Measurements from ENCODE around the gene PRKCH. TPM values are rescaled to one million over a fixed set of nuclear protein-coding genes. Genes with fewer than 3 reads are reported as not detected.

The PRKCH gene
- total and polyA plus RNA-seq, 9 of the 15 experiments (the other 6 are each of a cell fraction or from before 2014, with no cell fraction given), result 0.61 to 4.4 (median 4.0) TPM

GRCh38 chr14:61472011-61472672, 150.8 kb downstream of the PRKCH start (continued):
- TF ChIP-seq PBX2 (CRISPR knock-in tag; IDR thresholded peaks at IDR 0.05; ENCODE audit: low read depth), result no peak
- TF ChIP-seq PBX2 (tag; conservative IDR thresholded peaks at IDR 0.05; ENCODE audit: low read depth), result no peak
- no peak for TF ChIP-seq BDP1 (IDR thresholded peaks at IDR 0.05; ENCODE audit: insufficient read depth, insufficient read length)
- no peak for TF ChIP-seq CREB1 (IDR thresholded peaks at IDR 0.05)
- no peak for TF ChIP-seq CREB1 (CRISPR knock-in tag; IDR thresholded peaks at IDR 0.05)
- no peak for TF ChIP-seq EHMT2 (IDR thresholded peaks at IDR 0.05)
- TF ChIP-seq NFE2 (IDR thresholded peaks at IDR 0.05; ENCODE audit: low read depth), result no peak
- no peak for TF ChIP-seq TAF9B (IDR thresholded peaks at IDR 0.05; ENCODE audit: partially characterized antibody)
- no peak for TF ChIP-seq TAF15 (IDR thresholded peaks at IDR 0.05; ENCODE audit: low read depth, low read length)
- TF ChIP-seq, protein P1, sequence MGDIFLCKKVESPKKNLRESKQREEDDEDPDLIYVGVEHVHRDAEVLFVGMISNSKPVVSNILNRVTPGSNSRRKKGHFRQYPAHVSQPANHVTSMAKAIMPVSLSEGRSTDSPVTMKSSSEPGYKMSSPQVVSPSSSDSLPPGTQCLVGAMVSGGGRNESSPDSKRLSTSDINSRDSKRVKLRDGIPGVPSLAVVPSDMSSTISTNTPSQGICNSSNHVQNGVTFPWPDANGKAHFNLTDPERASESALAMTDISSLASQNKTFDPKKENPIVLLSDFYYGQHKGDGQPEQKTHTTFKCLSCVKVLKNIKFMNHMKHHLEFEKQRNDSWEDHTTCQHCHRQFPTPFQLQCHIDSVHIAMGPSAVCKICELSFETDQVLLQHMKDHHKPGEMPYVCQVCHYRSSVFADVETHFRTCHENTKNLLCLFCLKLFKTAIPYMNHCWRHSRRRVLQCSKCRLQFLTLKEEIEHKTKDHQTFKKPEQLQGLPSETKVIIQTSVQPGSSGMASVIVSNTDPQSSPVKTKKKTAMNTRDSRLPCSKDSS (IDR thresholded peaks at IDR 0.05; ENCODE audit: low read depth, partially characterized antibody), result no peak
- TF ChIP-seq ZNF347 (CRISPR knock-in tag; IDR thresholded peaks at IDR 0.05; ENCODE audit: low read depth), result no peak
- TF ChIP-seq MAFF (IDR thresholded peaks at IDR 0.05; ENCODE audit: low read length), result peak; percentile 27; the same call in 1 of the 2 replicates
- no peak for TF ChIP-seq SIRT6 (IDR thresholded peaks at IDR 0.05; ENCODE audit: low read depth, low read length)
- TF ChIP-seq HNRNPUL1 (IDR thresholded peaks at IDR 0.05; ENCODE audit: low read length), result no peak
- TF ChIP-seq C11orf30 (IDR thresholded peaks at IDR 0.05; ENCODE audit: low read depth), result peak; percentile 65
- no peak for TF ChIP-seq ZNF165 (CRISPR knock-in tag; IDR thresholded peaks at IDR 0.05; ENCODE audit: borderline replicate concordance)
- no peak for TF ChIP-seq KLF13 (tag; IDR thresholded peaks at IDR 0.05; ENCODE audit: borderline replicate concordance, low read depth)
- no peak for TF ChIP-seq MEIS2 (IDR thresholded peaks at IDR 0.05; ENCODE audit: partially characterized antibody)
